ENCODE data around the gene THAP4.
"Not testable (repeated sequence)": the region's sequence is repeated elsewhere in the genome, so short reads cannot be mapped to it uniquely, and the experiment has no call there.

The THAP4 gene

GRCh38 chr2:241575624-241576292 is 61.2 kb downstream of the THAP4 start:
- Histone ChIP-seq H3K27me3 (ENCODE audit: insufficient read depth, poor library complexity, severe bottlenecking) (no peaks in the 10 kb centered on the region), H3K4me3 (replicated peaks; ENCODE audit: insufficient read depth, low read length) (no peak overlapping the region), H3K27ac (replicated peaks) (no peak overlapping the region)
- TF ChIP-seq GABPA (IDR thresholded peaks at IDR 0.05; ENCODE audit: low read depth) (no peak), REST (IDR thresholded peaks at IDR 0.05; ENCODE audit: insufficient replicate concordance, low read depth) (no peak), SPI1 (IDR thresholded peaks at IDR 0.05; ENCODE audit: borderline replicate concordance, low read depth) (no peak), CTCF (IDR thresholded peaks at IDR 0.05; ENCODE audit: insufficient read depth, low read length) (no peak), POLR2AphosphoS5 (IDR thresholded peaks at IDR 0.05; ENCODE audit: low read depth) (no peak)
- no peak for DNase-seq (ENCODE audit: low read depth in 1 of 2, low spot score in 1 of 2)

- Histone ChIP-seq H3K27ac (replicated peaks) (no peak overlapping the region), H3K27me3 (ENCODE audit: insufficient read depth, poor library complexity, severe bottlenecking) (no peaks in the 10 kb centered on the region), H3K4me3 (replicated peaks; ENCODE audit: insufficient read depth, low read length) (no peak overlapping the region)
- TF ChIP-seq GABPA (IDR thresholded peaks at IDR 0.05; ENCODE audit: low read depth) (no peak), POLR2AphosphoS5 (IDR thresholded peaks at IDR 0.05; ENCODE audit: low read depth) (no peak), CTCF (IDR thresholded peaks at IDR 0.05; ENCODE audit: insufficient read depth, low read length) (no peak), SPI1 (IDR thresholded peaks at IDR 0.05; ENCODE audit: borderline replicate concordance, low read depth) (no peak), REST (IDR thresholded peaks at IDR 0.05; ENCODE audit: insufficient replicate concordance, low read depth) (no peak)
- DNase-seq (ENCODE audit: low read depth in 1 of 2, low spot score in 1 of 2): no peak
Measured at GRCh38 chr2:241574911-241575623, 61.9 kb downstream of the THAP4 start.

GRCh38 chr2:241573741-241574140 is 63.2 kb downstream of the THAP4 start:
- no peak for TF ChIP-seq SPI1 (IDR thresholded peaks at IDR 0.05; ENCODE audit: borderline replicate concordance, low read depth)
- TF ChIP-seq CTCF (IDR thresholded peaks at IDR 0.05; ENCODE audit: insufficient read depth, low read length): no peak
- TF ChIP-seq REST (IDR thresholded peaks at IDR 0.05; ENCODE audit: insufficient replicate concordance, low read depth): no peak
- no peak for TF ChIP-seq POLR2AphosphoS5 (IDR thresholded peaks at IDR 0.05; ENCODE audit: low read depth)
- no peak for TF ChIP-seq GABPA (IDR thresholded peaks at IDR 0.05; ENCODE audit: low read depth)
- H3K27ac ChIP-seq (replicated peaks): no peak overlapping the region
- H3K27me3 ChIP-seq (ENCODE audit: insufficient read depth, poor library complexity, severe bottlenecking): no peaks in the 10 kb centered on the region
- no peak for DNase-seq (ENCODE audit: low read depth in 1 of 2, low spot score in 1 of 2)
- no peak overlapping the region for H3K4me3 ChIP-seq (replicated peaks; ENCODE audit: insufficient read depth, low read length)

GRCh38 chr2:241572915-241573651 is 63.9 kb downstream of the THAP4 start:
- DNase-seq (ENCODE audit: low read depth in 1 of 2, low spot score in 1 of 2); H3K4me3 ChIP-seq (replicated peaks; ENCODE audit: insufficient read depth, low read length); H3K27me3 ChIP-seq (ENCODE audit: insufficient read depth, poor library complexity, severe bottlenecking); H3K27ac ChIP-seq (replicated peaks): not testable (repeated sequence)
